Umbilical cord (tissue), 2 donors: ENCODE results near the gene PML. TPM values are rescaled to one million over a fixed set of nuclear protein-coding genes. Genes with fewer than 3 reads are reported as not detected.
"Not testable (repeated sequence)": the region's sequence is repeated elsewhere in the genome, so short reads cannot be mapped to it uniquely, and the experiment has no call there.

ENCODE experiments used
- DNase-seq: peaks from one replicate; pipeline ENCODE4 v3.0.0-alpha.2; 2015; ENCODE audit warnings: low spot score
- total RNA-seq: library from RNA; depleted of rRNA; stranded (reverse); fragments of >200 nt; gene quantifications from one replicate; pipeline ENCODE4 v1.2.3, GENCODE V29; 2014; ENCODE audit warnings: low replicate concordance; ENCODE audit not compliant: insufficient read depth

The PML gene
- total RNA-seq, 1 donor from 2014 or later: 20.9 TPM

- DNase-seq: no peak
Measured at GRCh38 chr15:73957276-73957675, 37.2 kb upstream of the PML start.

DNA sequence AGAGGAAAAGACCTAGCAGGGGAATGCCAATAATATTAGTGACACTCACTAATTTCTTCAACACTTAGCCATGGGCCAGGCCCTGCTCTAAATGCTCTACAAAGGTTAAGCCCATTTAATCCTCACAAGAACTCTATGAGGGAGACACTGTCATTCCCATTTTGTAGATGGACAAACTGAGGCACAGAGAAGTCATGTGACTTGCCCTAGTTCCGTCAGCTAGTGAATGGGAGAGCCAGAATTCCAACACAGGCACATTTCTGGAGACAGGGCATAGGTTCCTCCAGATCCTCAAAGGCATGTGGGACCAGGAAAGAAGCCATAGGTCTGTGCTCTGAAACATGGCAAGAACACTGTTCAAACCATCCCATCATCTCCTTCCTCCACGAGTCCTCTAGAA is 36.7 kb upstream of the PML start:
- DNase-seq: no peak

DNA sequence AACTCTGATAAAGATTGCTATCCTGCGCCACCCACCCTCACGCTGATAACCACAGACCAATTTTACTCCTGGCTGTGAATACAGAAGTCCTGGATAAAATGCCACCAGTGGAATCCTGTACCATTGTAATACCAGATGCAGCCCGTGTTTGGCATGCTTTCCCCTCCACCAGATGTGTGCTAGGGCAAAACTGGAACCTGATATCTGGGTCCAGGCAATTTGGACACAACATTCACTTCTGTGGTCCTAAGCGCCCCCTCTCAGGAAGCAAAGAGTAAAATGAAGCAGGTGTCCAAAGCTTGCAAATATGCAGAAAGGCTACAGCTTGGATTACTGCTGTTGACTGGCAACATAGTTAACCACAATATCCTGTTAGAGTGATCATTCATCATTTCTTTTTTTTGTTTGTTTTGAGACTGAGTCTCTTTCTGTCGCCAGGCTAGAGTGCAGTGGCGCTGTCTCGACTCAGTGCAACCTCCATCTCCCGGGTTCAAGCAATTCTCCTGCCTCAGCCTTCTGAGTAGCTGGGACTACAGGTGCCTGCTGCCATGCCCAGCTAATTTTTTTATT is 35.4 kb upstream of the PML start:
- no peak for DNase-seq

- no peak for DNase-seq
Measured at GRCh38 chr15:73959801-73960200, 34.7 kb upstream of the PML start.

- DNase-seq: not testable (repeated sequence)
Measured at GRCh38 chr15:73960472-73961070, 33.9 kb upstream of the PML start.

- no peak for DNase-seq
Measured at GRCh38 chr15:73962433-73962832, 32.1 kb upstream of the PML start.

DNA sequence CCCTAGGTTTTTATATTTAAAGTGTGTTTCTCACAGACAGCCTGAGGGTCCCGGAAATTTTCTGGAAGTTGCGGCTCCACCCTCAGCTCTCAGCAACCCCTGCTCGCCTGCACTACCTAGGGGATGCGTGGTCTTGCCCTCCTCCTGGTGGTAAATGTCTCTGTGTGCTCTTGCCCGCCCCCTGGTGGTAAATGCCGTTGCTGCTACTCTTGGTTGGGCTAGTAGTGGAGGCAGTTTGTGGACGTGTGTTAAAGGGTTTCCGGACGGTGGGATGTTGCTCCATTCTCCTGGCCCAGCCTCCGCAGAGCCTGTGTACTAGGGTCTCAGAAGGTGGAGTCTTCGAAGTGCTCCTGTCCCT is 29.8 kb upstream of the PML start:
- DNase-seq: peak; percentile 69

DNA sequence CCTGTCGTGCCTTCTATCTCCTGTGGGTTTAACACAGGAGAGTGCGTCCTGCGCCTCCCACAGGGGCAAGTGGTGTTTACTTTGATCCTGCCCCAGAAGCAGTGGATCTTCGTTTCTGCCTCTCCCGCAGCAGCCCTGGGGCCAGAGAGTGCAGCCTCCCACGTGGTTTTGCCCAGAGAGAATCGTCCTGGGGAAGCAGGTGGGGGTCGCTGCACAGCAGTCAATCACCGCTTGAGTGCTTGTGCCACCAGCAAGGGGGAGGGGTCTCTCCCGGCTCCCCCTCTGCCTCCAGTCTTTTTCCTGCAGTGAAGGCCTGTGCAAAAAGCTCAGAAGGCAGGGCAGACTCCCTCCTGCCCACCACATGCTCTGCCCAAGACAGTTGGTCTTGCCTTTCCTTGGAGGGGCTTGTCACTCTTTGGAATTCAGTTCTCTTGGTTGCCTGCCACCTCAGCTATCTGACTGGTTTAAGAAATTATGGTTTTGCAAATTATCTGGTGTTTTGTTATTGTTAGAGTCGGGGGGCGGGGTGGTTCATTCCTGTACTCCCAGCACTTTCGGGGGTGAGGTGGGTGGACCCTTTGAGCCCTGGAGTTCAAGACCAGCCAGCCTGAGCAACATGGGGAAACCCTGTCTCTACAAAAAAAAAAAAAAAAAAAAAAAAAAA is 29.3 kb upstream of the PML start:
- DNase-seq: no peak

- DNase-seq: peak; percentile 46
Measured at GRCh38 chr15:73965758-73966113, 28.8 kb upstream of the PML start.

- DNase-seq: no peak
Measured at GRCh38 chr15:73968461-73968860, 26.1 kb upstream of the PML start.

GRCh38 chr15:73969151-73969759 is 25.3 kb upstream of the PML start:
- DNase-seq: no peak

DNA sequence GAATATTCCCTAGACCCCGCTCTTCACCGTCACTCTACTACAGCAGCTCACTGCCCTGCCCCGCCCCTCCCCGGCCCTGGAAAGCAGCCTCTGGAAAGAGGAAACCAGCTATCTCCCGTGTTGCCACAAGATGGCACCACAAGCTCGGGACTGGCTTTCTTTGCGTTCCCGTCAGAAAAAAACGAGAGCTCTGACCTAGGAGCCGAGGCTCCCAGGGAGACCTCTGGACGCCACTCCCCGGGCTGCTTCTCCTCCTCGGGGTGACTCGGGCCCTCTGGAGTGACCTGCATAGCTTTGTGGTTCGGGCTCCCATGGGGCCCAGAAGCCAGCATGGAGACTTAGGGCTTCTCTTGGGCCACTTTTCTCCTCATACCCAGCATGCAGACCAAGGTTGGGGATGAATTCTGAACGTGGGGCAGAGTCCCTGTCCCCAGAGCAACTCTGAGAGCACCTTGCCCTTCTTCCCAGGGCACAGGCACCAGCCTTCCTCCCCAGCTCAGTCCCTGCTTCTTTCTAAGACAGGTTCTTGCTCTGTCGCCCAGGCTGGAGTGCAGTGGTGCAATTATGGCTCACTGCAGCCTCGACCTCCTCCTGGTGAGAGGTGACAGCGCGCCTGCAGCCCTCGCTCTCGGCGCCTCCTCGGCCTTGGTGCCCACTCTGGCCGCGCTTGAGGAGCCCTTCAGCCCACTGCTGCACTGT is 21.4 kb upstream of the PML start:
- DNase-seq: peak; percentile 92

- not testable (repeated sequence) for DNase-seq
Measured at GRCh38 chr15:73973683-73974200, 20.8 kb upstream of the PML start.

DNA sequence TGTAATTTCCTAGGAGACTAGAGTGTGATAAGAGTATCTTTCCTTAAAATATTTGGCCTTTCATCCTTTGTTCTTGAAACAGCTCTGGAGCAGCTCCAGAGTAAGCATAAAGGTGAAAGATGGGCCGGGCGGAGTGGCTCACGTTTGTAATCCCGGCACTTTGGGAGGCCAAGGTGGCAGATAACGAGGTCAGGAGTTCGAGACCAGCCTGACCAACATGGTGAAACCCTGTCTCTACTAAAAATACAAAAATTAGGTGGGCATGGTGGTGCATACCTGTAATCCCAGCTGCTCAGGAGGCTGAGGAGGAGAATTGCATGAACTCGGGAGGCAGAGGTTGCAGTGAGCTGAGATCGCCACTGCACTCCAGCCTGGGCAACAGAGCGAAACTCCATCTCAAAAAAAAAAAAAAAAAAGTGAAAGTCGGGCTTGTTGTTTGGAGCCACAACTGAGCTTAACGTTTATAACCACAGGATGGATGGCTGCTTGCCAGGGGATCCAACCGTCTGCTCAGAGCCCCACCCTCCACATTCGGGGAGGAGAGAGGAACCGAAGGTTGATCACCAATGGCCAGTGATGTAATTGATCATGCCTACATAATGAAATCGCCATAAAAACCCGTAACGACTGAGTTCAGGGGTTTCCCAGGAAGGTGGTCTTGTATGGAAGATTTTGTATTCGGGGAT is 18.9 kb upstream of the PML start:
- not testable (repeated sequence) for DNase-seq

- DNase-seq: no peak
Measured at GRCh38 chr15:73978896-73979295, 15.6 kb upstream of the PML start.

GRCh38 chr15:73979636-73980035 is 14.9 kb upstream of the PML start:
- peak; percentile 68 for DNase-seq

- no peak for DNase-seq
Measured at GRCh38 chr15:73981761-73982221, 12.7 kb upstream of the PML start.

DNA sequence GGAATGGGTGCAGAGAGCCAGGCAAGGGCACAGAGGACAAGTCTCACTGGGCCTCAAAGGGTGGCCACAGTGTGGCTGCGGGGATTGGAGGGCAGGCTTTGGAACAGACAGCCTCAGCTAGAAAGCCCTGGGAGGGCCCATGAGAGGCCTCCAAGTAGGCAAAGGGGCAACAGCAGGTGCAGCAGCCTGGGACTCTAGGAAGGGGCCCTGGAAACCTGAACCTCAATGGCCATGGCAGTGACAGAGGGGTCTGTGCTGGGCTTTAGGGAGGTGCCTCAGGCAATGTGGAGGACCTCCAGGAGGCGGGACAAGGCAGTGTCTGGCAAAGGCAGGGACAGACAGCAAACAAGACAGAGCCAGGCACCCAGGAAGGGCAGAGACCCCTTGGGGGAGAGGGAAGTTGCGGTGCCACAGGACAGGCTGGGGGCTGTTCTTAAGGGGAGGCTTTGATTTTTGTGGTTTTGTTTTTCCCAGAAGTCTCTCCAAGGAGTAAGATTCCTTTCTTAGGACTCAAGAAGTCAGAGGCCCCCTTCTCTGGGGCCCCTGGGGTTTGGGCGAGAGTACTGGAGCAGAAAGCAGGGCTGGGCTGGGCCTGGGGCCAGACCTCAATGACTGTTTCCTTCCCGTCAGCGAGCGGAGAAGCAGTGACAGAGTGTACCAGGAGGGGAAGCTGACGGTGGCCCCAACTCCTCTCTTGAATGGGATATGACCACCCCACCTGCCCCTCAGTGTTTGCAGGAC is 12.1 kb upstream of the PML start:
- DNase-seq: peak; percentile 98

DNA sequence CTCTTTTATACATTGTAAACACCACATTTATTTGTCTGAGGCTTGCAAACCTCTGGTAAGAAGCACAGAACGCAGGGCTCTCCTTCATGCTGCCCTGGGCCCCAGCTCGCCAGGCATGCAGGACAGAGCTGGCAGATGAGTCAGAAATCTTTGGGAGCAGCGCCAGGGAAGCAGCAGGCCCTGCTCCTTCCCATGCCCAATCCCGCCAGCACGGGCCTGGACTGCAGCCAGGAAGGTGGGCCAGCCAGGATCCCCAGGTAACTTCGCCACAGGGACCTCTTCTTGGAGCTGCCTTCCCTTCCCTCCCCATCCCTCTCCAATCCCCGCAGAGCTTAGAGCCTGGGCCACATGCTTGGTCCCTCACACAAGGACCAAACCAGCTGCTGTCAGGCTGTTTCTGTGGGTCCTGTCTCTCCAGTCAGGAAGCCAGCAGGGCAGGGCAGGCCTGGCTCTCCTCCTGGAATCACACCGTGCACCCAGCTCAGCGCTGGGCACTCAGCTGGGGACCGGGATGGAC is 11.2 kb upstream of the PML start:
- DNase-seq: peak; percentile 91

DNA sequence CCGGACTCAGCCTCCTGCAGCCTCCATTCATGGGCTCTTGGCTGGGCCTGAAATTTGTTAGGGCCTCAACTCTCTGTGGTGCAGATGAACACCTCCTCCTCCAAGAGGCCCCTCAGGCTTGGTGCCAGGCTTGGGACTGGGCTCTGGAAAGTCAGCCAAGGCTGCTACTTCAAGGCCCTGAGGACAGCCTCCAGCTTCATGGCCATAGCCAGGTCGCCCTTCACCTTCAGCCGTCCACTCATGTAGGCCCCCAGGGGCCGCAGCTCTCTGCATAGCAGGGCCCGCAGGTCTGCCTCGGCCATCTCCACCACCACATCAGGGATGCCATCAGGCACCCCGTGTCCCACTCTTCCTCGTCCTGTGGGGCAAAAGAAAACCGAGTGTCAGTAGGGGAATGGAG is 10.7 kb upstream of the PML start:
- no peak for DNase-seq
